Sciatic nerve (tissue), 2 donors: ENCODE results near the gene USH2A. TPM values are rescaled to one million over a fixed set of nuclear protein-coding genes. Genes with fewer than 3 reads are reported as not detected.
A peak's percentile ranks its signal among the peaks of the same experiment; 100 is the strongest.

Source experiments
- ATAC-seq: fragments of 200-7000 bp; cut with Tn5 transposase; one replicate; pipeline ENCODE4 v1.9.1; 2020; ENCODE audit warnings: mild to moderate bottlenecking, moderate library complexity
- DNase-seq: peaks from one replicate; pipeline ENCODE4 v3.0.0-alpha.2; 2020; ENCODE audit warnings: low spot score
- intact Hi-C: fragments of 100-400 bp; cut with DNase I; formaldehyde crosslinking; loops from one replicate; pipeline ENCODE4 v1.14.2; 2022
- total RNA-seq: library from RNA; stranded (reverse); fragmentation: NEBNext Ultra II Directional; extraction: Animal tissue kit (Norgen Biotek cat#: 25700); gene quantifications from one replicate; pipeline ENCODE4 v1.2.1, GENCODE V29; 2021
- donor health status: DM: no; HTN: no; CAD: no.
- donor health status: DM: no; HTN: no; CAD: no.

Gene USH2A
- total RNA-seq, 1 donor from 2014 or later, result 0.04 TPM

DNA sequence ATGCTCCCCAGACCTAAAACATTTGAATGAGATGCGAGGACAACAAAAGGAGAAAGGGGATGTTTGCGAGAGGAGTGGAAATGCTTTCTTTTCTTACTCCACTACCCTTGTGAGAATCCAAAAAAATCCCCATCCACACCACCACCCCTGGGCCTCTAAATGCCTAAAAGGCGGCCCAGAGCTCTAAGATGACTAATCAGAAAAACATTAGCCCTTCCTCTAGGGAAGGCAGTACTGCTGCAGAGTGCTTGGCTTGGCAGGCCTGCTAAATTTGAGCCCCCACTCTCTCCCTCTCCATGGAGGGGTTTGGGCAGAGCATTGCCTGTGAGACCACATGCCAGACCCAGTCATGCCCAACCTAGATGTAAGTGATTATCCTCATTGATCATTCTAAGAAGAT lies 347.9 kb downstream of the USH2A start:
- DNase-seq (no peak), ATAC-seq (peak; percentile 52)
- intact Hi-C loops, result no loop called here

GRCh38 chr1:216073793-216074595 lies 349.3 kb downstream of the USH2A start:
- intact Hi-C loops, result no loop called here
- DNase-seq (no peak), ATAC-seq (no peak)

- ATAC-seq, result no peak
- no peak for DNase-seq
- intact Hi-C loops, result no loop called here
These were observed 352.0 kb downstream of the USH2A start for GRCh38 chr1:216071262-216071661.

- no peak for ATAC-seq
- intact Hi-C loops, result no loop called here
- no peak for DNase-seq
These were observed 358.6 kb downstream of the USH2A start for GRCh38 chr1:216064643-216065042.

- no peak for DNase-seq
- intact Hi-C loops, result no loop called here
- ATAC-seq, result no peak
These were observed 365.3 kb downstream of the USH2A start for GRCh38 chr1:216057947-216058346.

GRCh38 chr1:216057063-216057462 lies 366.2 kb downstream of the USH2A start:
- ATAC-seq, result no peak
- no peak for DNase-seq
- intact Hi-C loops, result no loop called here

GRCh38 chr1:216055004-216055403 lies 368.2 kb downstream of the USH2A start:
- intact Hi-C loops, result no loop called here
- no peak for ATAC-seq
- DNase-seq, result no peak

GRCh38 chr1:216054600-216054999 lies 368.6 kb downstream of the USH2A start:
- DNase-seq (no peak), ATAC-seq (no peak)
- intact Hi-C loops, result no loop called here

- DNase-seq (no peak), ATAC-seq (no peak)
- intact Hi-C loops, result no loop called here
These were observed 372.2 kb downstream of the USH2A start for GRCh38 chr1:216051071-216051470.

GRCh38 chr1:216049741-216050430 lies 373.4 kb downstream of the USH2A start:
- DNase-seq (no peak), ATAC-seq (no peak)
- intact Hi-C loops, result no loop called here

DNA sequence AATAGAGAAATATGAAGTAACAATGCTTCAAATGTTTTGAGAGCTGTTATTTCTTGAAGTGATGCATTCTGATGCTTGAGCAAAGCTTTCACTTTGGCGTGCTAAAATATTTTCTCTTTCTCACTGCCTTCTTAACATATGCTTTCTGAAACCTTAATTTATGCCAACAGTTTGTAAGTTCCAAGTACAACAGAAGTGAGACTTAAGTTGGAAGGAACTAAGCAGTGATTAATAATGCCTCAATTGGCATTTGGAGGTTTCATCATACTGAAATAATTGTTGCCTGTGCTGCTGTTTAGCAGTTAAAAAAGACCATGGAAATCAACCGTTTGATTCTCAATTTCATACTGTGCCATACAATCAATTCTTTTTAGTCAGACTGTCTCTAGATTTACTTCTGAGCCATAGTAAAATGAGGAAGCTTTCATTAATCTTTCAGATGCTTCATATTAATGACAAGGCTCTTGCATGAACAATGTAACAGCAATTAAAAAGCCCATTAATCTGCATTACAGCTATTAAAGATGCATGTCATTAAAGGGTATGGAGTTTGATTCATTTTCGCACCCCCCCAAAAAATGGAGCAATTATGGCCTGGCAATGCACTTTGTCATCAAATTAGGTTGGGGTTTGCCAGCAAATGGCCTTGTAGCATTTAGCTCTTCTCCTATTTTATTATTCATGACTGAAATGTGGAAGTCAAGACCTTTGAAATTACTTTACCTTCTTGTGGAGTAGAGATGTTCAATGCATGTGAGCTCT lies 375.3 kb downstream of the USH2A start:
- no peak for DNase-seq
- ATAC-seq, result no peak
- intact Hi-C loops, result no loop called here

DNA sequence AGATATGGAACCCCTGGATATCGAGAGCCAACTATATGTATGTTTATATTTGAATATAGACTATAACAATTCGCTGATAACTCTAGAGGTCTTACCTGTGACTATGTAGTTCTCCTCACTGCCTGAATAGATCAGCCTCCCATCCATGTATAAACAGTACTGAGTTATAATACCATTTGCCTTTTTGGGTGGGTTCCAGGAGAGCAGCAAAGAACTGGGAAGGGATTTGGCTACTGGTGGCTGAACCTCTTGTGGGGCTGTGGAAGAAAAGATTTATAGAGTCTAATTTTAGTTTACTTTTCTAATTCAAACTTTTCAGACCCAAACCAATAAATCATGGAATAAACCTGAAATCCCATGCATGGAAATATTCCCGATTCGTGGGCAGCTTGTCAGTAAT lies 376.9 kb downstream of the USH2A start:
- ATAC-seq (no peak), DNase-seq (no peak)
- intact Hi-C loops, result no loop called here

GRCh38 chr1:216045400-216045799 lies 377.8 kb downstream of the USH2A start:
- ATAC-seq, result no peak
- intact Hi-C loops, result no loop called here
- DNase-seq, result no peak

- DNase-seq (no peak), ATAC-seq (no peak)
- intact Hi-C loops, result no loop called here
These were observed 378.7 kb downstream of the USH2A start for GRCh38 chr1:216044538-216044937.

DNA sequence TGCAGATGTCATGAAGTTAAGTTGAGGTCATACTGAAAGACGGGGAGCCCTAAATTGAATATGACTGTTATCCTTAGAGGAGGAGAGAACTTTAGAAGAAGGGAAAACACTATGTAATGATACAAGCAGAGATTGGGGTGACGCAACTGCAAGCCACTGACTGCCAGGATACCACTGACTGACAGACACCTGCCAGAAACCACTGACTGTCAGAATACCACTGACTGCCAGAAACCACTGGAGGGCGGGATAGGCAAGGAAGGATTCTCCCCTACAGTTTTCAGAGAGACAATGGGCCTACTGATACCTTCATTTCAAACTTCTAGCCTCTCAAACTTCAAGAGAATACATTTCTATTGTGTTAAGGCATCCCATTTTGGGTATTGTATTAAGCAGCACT lies 388.7 kb downstream of the USH2A start:
- intact Hi-C loops, result no loop called here
- DNase-seq (no peak), ATAC-seq (no peak)

DNA sequence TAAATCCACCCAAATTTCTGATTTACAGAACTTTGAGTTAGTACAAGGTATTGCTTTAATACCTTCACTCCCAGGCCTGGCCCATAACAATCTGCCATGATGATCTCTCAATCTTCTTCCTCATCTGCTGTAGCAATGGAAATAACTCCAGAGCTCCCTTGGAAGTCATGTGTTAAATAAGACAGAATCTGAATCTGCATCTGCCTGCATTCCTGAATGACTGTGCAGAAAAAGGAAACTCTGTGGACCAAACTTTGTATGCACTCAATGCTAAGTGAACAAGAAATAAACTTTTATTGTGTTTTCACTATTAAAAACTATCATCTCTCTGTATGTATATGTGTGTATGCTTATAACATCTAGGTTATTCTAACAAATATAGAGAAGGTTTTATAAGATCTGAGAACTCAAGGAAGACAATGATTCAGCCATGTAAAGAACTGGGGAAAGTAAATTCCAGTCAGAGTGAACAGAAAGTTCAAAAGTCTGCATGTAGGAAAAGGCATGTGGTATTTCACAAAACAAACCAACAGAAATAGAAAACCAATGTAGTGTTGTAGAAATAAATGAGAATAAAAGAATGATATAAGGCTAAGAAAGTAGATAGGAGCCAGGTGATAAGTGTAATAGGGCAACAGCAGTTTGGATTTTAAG lies 390.2 kb downstream of the USH2A start:
- intact Hi-C loops, result no loop called here
- ATAC-seq, result no peak

DNA sequence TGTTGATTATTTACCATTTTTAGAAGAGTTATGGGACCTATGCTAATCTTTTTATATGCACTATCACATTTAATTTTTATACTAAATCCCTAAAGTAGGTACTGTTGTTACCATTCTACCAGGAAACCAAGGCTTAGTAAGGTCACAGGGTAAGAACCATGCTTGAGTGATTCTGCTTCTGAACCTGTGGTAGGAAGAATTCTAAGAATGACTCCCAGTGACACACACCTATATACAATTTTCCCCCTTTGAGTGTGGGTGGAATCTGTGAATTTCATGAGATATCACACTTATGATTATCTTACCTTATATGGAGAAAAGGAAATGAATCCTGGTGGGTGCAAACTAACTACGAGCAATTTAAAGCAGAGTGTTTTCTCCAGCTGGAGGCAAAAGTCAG lies 391.0 kb downstream of the USH2A start:
- intact Hi-C loops, result no loop called here
- ATAC-seq, result no peak
- DNase-seq, result no peak

More for the DNA sequence above, 390.2 kb downstream of the USH2A start:
- no peak for DNase-seq

DNA sequence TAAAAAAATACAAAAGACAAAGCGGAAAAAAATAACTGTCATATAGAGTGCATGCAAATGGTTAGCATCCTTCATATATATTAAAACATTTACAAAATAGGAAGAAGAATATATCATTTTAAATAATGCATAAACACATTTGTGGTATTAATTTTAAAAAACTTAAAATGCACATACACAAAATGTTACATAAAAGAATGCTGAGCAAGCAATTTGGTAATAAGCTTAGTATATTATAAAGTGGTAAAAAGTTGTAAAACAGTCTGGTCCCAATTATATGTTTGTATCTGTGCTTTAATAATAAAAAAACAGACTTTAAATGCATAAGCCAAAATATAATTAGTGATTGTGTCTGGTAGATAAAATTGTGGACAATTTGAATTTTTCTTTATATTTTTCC lies 394.6 kb downstream of the USH2A start:
- no peak for ATAC-seq

GRCh38 chr1:216024546-216024945 lies 398.7 kb downstream of the USH2A start:
- no peak for ATAC-seq
- no peak for DNase-seq
- intact Hi-C loops, result no loop called here

More for the DNA sequence above, 394.6 kb downstream of the USH2A start:
- no peak for DNase-seq
- intact Hi-C loops, result no loop called here
